Progenitor cell of endocrine pancreas (in vitro differentiated cells): Measurements from ENCODE around the gene XPNPEP2. TPM values are rescaled to one million over a fixed set of nuclear protein-coding genes. Genes with fewer than 3 reads are reported as not detected.

Experiments
- DNase-seq: peaks from one replicate; pipeline ENCODE4 v3.0.0; 2021; ENCODE audit warnings: low spot score; ENCODE audit not compliant: unreplicated experiment
- H3K27ac Mint-ChIP-seq: 2 replicates; pipeline ENCODE4 v1.8.0; 2021; ENCODE audit warnings: mild to moderate bottlenecking, moderate library complexity, mixed read lengths
- H3K27me3 Mint-ChIP-seq: 2 replicates; pipeline ENCODE4 v1.8.0; 2021; ENCODE audit warnings: mixed read lengths
- H3K36me3 Mint-ChIP-seq: 2 replicates; pipeline ENCODE4 v1.8.0; 2022; ENCODE audit warnings: mixed read lengths; ENCODE audit not compliant: insufficient read depth
- H3K4me1 Mint-ChIP-seq: 2 replicates; pipeline ENCODE4 v1.8.0; 2021; ENCODE audit warnings: low read depth, mixed read lengths
- H3K4me3 Mint-ChIP-seq: 2 replicates; pipeline ENCODE4 v1.8.0; 2021; ENCODE audit warnings: low read depth, mild to moderate bottlenecking, moderate library complexity, mixed read lengths
- H3K9me3 Mint-ChIP-seq: 2 replicates; pipeline ENCODE4 v1.8.0; 2021; ENCODE audit warnings: low read depth, mixed read lengths
- total RNA-seq: library from RNA; stranded (reverse); gene quantifications from 2 replicates; pipeline ENCODE4 v1.2.1, GENCODE V29; 2021
- TF ChIP-seq, protein P1 (sequence below): fragments of 200-600 bp; sonication (generic); IDR thresholded peaks from one replicate; pipeline ENCODE4 v1.5.0; 2021; ENCODE audit warnings: antibody characterized with exemption, mild to moderate bottlenecking; ENCODE audit not compliant: unreplicated experiment

Gene XPNPEP2
- total RNA-seq, 1 donor from 2014 or later, result not detected

DNA sequence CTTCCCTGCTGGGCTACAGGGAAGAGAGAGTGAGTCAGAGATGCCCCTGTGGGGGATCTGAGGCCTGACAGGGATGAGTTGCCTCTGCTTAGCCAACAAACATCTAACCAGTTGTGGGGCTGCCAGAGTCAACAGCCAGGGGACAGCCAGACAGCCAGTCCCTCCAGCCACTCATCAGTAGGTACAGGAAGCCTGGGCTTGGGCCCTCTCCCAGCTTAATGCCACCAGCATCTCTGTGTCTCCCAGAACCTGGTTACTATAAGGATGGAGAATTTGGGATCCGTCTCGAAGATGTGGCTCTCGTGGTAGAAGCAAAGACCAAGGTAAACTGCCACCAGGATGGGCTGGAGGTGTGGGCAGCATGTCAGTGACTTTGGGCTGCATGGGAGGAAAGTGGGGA is 23.7 kb downstream of the XPNPEP2 start:
- no peaks in the 10 kb centered on the region for H3K27me3 Mint-ChIP-seq
- H3K9me3 Mint-ChIP-seq, result no peaks in the 10 kb centered on the region
- TF ChIP-seq, protein P1, sequence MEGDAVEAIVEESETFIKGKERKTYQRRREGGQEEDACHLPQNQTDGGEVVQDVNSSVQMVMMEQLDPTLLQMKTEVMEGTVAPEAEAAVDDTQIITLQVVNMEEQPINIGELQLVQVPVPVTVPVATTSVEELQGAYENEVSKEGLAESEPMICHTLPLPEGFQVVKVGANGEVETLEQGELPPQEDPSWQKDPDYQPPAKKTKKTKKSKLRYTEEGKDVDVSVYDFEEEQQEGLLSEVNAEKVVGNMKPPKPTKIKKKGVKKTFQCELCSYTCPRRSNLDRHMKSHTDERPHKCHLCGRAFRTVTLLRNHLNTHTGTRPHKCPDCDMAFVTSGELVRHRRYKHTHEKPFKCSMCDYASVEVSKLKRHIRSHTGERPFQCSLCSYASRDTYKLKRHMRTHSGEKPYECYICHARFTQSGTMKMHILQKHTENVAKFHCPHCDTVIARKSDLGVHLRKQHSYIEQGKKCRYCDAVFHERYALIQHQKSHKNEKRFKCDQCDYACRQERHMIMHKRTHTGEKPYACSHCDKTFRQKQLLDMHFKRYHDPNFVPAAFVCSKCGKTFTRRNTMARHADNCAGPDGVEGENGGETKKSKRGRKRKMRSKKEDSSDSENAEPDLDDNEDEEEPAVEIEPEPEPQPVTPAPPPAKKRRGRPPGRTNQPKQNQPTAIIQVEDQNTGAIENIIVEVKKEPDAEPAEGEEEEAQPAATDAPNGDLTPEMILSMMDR, result no peak
- no peaks in the 10 kb centered on the region for H3K4me1 Mint-ChIP-seq
- H3K4me3 Mint-ChIP-seq, result no peak overlapping the region
- H3K36me3 Mint-ChIP-seq, result no peaks in the 10 kb centered on the region
- DNase-seq, result no peak
- H3K27ac Mint-ChIP-seq, result no peak overlapping the region

DNA sequence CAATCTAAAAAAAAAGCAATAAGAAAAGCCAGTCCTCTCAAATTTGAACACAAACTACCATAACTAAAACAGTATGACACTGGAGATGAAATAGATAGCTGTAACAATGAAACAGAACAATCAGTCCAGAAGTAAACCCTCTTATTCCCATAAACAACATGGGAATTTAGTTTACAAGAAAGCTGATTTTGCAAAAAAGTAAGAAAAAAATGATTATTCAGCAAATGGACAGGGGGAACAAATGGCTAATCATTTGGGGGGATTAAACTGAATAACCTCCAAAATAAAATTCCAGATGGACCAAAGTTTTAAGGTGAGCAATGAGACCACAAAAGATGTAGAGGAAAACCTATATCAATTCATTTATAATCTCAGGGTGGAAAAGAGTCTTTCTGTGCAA is 24.9 kb downstream of the XPNPEP2 start:
- Mint-ChIP-seq H3K4me1 (no peaks in the 10 kb centered on the region), H3K4me3 (no peak overlapping the region), H3K27me3 (no peaks in the 10 kb centered on the region), H3K9me3 (no peaks in the 10 kb centered on the region), H3K27ac (no peak overlapping the region), H3K36me3 (no peaks in the 10 kb centered on the region)
- TF ChIP-seq, protein P1, result no peak
- no peak for DNase-seq

DNA sequence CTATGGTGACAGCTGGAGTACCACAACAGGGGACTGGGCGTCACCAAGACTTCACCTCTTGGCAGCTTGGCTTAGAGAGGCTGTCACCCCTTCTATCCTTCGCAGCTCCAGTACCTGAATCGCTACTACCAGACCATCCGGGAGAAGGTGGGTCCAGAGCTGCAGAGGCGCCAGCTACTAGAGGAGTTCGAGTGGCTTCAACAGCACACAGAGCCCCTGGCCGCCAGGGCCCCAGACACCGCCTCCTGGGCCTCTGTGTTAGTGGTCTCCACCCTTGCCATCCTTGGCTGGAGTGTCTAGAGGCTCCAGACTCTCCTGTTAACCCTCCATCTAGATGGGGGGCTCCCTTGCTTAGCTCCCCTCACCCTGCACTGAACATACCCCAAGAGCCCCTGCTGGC is 29.4 kb downstream of the XPNPEP2 start:
- Mint-ChIP-seq H3K27ac (no peak overlapping the region), H3K27me3 (no peaks in the 10 kb centered on the region), H3K4me3 (no peak overlapping the region), H3K36me3 (no peaks in the 10 kb centered on the region), H3K9me3 (no peaks in the 10 kb centered on the region), H3K4me1 (no peaks in the 10 kb centered on the region)
- DNase-seq, result no peak
- TF ChIP-seq, protein P1, result no peak

DNA sequence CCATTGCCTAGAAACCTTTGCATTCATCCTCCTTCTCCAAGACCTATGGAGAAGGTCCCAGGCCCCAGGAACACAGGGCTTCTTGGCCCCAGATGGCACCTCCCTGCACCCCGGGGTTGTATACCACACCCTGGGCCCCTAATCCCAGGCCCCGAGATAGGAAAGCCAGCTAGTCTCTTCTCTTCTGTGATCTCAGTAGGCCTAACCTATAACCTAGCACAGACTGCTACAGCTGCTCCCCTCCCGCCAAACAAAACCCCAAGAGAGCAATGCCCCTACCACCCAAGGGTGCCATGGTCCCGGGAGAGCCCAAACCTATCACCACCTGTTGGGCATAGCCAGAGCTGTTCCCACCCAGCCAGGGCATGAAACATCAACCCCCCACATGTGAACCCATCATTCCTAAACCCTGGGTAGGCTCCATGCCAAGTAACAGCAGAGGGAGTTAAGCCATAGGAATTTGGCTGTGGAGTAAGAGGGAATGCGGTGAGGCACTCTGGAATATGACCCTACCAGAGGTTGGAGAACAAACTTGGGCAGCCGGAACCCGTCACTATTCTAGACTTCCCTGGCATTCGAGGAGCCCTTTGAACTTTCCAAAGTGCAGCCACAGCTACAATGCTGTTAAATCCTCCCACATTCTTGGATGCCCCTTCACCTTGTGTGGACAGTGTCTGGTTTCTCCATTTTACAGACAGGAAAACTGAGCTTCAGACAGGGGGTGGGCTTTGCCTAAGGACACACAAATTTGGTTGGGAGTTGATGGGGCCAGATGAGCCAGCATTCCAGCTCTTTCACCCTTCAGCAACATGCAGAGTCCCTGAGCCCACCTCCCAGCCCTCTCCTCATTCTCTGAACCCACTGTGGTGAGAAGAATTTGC is 30.0 kb downstream of the XPNPEP2 start:
- H3K4me1 Mint-ChIP-seq, result no peaks in the 10 kb centered on the region
- no peaks in the 10 kb centered on the region for H3K36me3 Mint-ChIP-seq
- H3K4me3 Mint-ChIP-seq, result no peak overlapping the region
- no peak for DNase-seq
- no peaks in the 10 kb centered on the region for H3K9me3 Mint-ChIP-seq
- H3K27me3 Mint-ChIP-seq, result no peaks in the 10 kb centered on the region
- TF ChIP-seq, protein P1, result no peak
- H3K27ac Mint-ChIP-seq, result no peak overlapping the region

DNA sequence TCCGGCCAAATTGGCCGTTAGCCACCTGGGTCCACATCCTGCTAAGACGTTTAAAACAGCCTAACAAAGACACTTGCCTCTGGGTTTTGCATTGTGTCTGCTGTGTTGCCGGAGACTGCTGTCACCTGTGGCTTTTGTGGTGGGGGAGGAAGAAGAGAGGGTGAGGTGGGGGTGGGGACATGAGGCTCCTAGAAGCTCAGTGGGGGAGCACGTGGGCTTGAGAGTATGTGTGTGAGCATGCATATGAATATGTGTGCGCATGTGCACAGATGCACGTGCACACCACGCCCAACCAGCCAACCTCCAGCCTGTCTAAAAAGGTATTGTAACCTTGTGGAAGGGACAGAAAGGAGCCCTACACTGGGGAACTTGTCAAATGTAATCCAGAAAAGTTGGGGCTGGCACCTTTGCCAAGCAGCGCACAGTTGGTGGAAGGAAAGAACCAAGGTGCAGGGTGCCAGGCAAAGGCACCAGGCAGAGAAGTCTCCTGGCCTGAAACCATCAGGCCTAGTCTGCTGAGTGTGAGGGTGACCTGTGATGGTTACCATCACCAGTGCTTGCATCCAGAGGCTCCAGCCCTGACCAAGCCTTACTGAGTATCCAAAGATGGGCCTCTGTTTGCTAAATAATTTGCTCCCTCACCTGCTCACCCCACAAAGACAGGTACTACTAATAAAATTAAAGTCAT is 30.8 kb downstream of the XPNPEP2 start:
- H3K27me3 Mint-ChIP-seq, result no peaks in the 10 kb centered on the region
- no peak overlapping the region for H3K27ac Mint-ChIP-seq
- no peak overlapping the region for H3K4me3 Mint-ChIP-seq
- no peaks in the 10 kb centered on the region for H3K9me3 Mint-ChIP-seq
- H3K36me3 Mint-ChIP-seq, result no peaks in the 10 kb centered on the region
- TF ChIP-seq, protein P1, result no peak
- no peaks in the 10 kb centered on the region for H3K4me1 Mint-ChIP-seq
- no peak for DNase-seq
